Colonic mucosa (tissue), 4 donors: ENCODE measurements around the gene BCAS4. TPM values are rescaled to one million over a fixed set of nuclear protein-coding genes. Genes with fewer than 3 reads are reported as not detected.

Experiments used
- DNase-seq: peaks from one replicate; pipeline ENCODE4 v3.0.0-alpha.2; 2020
- H3K27ac ChIP-seq: fragments of 200-600 bp; one replicate; pipeline ENCODE4 v1.8.0; 2021
- H3K27me3 ChIP-seq: fragments of 200-600 bp; one replicate; pipeline ENCODE4 v1.8.0; 2021
- H3K36me3 ChIP-seq: fragments of 200-600 bp; one replicate; pipeline ENCODE4 v1.8.0; 2021
- H3K4me1 ChIP-seq: fragments of 200-600 bp; one replicate; pipeline ENCODE4 v1.8.0; 2021; ENCODE audit warnings: mild to moderate bottlenecking
- H3K4me3 ChIP-seq: fragments of 200-600 bp; one replicate; pipeline ENCODE4 v1.8.0; 2021
- H3K9ac ChIP-seq, 2 donors: one replicate each; pipeline ENCODE4 v1.7.0; 2013; ENCODE audit warnings: control low read depth in 2 of 2, low read depth in 2 of 2, low read length in 2 of 2
- H3K9me3 ChIP-seq: fragments of 200-600 bp; one replicate; pipeline ENCODE4 v1.8.0; 2021
- CTCF ChIP-seq: fragments of 200-600 bp; IDR thresholded peaks from one replicate; pipeline ENCODE4 v1.8.0; 2022; ENCODE audit warnings: antibody characterized with exemption, mild to moderate bottlenecking
- intact Hi-C: fragments of 100-400 bp; cut with DNase I; formaldehyde crosslinking; loops from one replicate; pipeline ENCODE4 v1.14.1; 2022
- total RNA-seq, 2 donors: library from RNA; stranded (reverse); fragmentation: NEBNext Ultra II Directional in 1 of 2; extraction: Animal tissue kit (Norgen Biotek cat#: 25700) in 1 of 2; gene quantifications; one replicate each; pipeline ENCODE4 v1.2.1, GENCODE V29; 2021
- donor health status: healthy.
- donor health status: DM: no; HTN: no; CAD: no.
- donor health status: DM: no; HTN: no; CAD: no.

Gene BCAS4
- total RNA-seq, 2 donors from 2014 or later = 1.1 to 2.7 TPM

DNA sequence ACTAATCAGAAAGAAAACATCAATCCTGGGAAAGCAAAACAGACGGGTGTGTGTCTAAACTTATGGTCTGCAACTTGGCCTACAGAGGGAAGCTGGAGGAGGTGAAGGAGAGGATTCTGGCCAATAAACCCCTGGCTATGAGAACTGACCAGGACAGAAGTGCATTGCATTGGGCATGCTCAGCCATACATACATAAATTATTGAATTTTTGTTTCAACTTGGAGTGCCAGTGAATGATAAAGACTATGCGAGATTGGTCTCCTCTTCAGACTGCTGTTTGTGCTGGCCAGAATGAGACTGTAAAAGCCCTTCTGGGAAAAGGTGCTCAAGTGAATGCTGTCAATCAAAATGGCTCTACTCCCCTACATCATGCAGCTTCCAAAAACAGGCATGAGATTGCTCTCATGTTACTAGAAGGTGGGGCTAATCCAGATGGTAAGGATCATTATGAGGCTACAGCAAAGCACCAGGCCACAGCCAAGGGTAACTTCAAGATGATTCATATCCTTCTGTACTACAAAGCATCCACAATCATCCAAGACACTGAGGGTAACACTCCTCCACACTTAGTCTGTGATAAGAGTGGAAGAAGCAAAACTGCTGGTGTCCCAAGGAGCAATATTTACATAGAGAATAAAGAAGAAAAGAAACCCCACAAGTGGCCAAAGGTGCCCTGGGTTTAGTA lies 119.0 kb downstream of the BCAS4 start:
- no peak for TF ChIP-seq CTCF
- intact Hi-C loops = no loop called here
- peaks cover 10% of the 10 kb centered on the region for H3K4me1 ChIP-seq
- no peak overlapping the region for H3K9ac ChIP-seq
- no peaks in the 10 kb centered on the region for H3K27me3 ChIP-seq
- H3K4me3 ChIP-seq = no peak overlapping the region
- H3K27ac ChIP-seq = no peak overlapping the region
- H3K36me3 ChIP-seq = no peaks in the 10 kb centered on the region
- no peaks in the 10 kb centered on the region for H3K9me3 ChIP-seq
- no peak for DNase-seq

DNA sequence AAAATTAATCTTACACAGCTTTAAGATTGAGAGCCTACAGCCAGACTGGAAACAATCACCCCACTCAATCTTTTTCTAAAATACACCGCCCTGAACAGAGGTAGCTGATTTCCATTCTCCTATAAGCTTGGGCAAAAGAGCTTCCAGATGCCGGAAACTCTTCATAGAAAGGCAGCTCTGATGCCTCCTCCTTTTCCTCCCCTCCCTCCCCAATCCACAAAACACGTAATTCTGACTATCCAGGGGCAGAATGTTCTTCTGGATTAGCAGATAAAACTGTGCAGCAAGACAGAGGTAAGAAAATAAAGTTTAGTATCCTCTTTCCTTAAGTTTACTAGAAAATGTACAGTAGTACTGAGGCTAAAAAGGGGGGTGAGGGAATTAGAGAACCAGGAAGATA lies 120.6 kb downstream of the BCAS4 start:
- Histone ChIP-seq H3K4me3 (no peak overlapping the region), H3K4me1 (peaks cover 10% of the 10 kb centered on the region), H3K27me3 (no peaks in the 10 kb centered on the region), H3K9me3 (no peaks in the 10 kb centered on the region), H3K27ac (no peak overlapping the region), H3K36me3 (no peaks in the 10 kb centered on the region), H3K9ac (no peak overlapping the region)
- TF ChIP-seq CTCF = no peak
- intact Hi-C loops = no loop called here
- DNase-seq = no peak

DNA sequence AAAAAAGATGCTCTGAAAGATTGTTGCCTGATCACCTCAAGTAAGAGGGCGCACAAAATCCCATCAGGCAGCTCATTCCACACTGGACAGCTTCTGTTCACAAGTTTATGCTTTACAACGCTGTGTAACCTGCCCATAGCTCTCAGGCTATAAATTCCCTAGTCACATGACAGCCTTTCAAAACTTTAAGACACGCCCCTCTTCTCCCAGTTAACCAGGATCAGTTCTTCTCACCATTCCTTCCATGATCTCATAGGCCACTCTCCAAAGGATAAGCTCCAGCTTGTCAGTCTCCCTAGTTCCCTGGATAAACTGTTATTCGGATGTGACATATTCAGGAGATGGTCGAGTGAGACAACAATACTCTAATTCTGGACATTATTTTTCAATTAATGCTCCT lies 121.4 kb downstream of the BCAS4 start:
- no peak for TF ChIP-seq CTCF
- H3K9ac ChIP-seq = no peak overlapping the region
- H3K36me3 ChIP-seq = no peaks in the 10 kb centered on the region
- H3K9me3 ChIP-seq = no peaks in the 10 kb centered on the region
- peak; percentile 49 for DNase-seq
- no peak overlapping the region for H3K4me3 ChIP-seq
- H3K27me3 ChIP-seq = no peaks in the 10 kb centered on the region
- no peak overlapping the region for H3K27ac ChIP-seq
- peaks cover 10% of the 10 kb centered on the region for H3K4me1 ChIP-seq
- intact Hi-C loops = no loop called here

DNA sequence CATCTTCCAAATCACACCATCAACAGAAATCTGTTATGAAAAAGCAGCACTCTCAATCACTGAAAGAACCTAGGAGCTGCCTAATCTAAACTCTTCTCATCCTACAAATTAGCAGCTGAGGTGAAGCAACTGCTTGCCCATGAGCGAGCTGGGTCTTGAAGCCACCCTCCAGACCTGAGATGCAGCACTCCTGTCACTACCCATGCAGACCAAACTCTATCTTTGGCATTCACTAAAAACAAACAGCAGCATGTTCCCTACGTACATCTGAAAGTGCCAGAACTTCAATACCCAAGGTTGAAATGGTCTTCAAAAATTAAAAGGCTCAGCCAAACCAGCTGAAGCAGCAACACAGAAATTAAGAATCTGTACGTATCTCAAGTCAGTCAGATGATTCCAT lies 122.1 kb downstream of the BCAS4 start:
- H3K4me1 ChIP-seq = peaks cover 10% of the 10 kb centered on the region
- TF ChIP-seq CTCF = no peak
- no peaks in the 10 kb centered on the region for H3K36me3 ChIP-seq
- no peak for DNase-seq
- no peak overlapping the region for H3K9ac ChIP-seq
- H3K27ac ChIP-seq = no peak overlapping the region
- H3K4me3 ChIP-seq = no peak overlapping the region
- intact Hi-C loops = no loop called here
- no peaks in the 10 kb centered on the region for H3K9me3 ChIP-seq
- no peaks in the 10 kb centered on the region for H3K27me3 ChIP-seq

GRCh38 chr20:50918403-50918802 lies 123.5 kb downstream of the BCAS4 start:
- H3K9me3 ChIP-seq = no peaks in the 10 kb centered on the region
- H3K9ac ChIP-seq = no peak overlapping the region
- intact Hi-C loops = no loop called here
- no peaks in the 10 kb centered on the region for H3K27me3 ChIP-seq
- H3K4me3 ChIP-seq = no peak overlapping the region
- H3K4me1 ChIP-seq = peaks cover 10% of the 10 kb centered on the region
- no peak for DNase-seq
- H3K36me3 ChIP-seq = no peaks in the 10 kb centered on the region
- TF ChIP-seq CTCF = no peak
- no peak overlapping the region for H3K27ac ChIP-seq
